Measurements from ENCODE around the gene TTC39A.
"Not testable (repeated sequence)": the region's sequence is repeated elsewhere in the genome, so short reads cannot be mapped to it uniquely, and the experiment has no call there.

TTC39A gene

DNA sequence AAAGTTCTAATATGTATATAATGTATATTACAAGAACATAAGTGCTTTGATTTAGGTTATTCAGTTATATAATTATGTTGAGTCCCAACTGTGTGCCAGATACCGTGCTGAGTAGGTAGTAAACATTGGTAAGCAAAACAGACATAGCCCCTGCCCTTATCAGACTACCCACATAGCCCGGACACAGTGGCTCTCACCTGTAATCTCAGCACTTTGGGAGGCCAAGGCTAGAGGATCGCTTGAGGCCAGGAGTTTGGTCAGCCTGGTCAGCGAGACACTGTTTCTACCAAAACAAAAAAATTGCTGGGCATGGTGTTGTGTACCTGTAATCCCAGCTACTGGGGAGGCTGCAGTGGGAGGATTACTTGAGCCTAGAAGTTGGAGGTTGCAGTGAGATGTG is 63.6 kb downstream of the TTC39A start:
- no peak for DNase-seq (ENCODE audit: low spot score)

DNA sequence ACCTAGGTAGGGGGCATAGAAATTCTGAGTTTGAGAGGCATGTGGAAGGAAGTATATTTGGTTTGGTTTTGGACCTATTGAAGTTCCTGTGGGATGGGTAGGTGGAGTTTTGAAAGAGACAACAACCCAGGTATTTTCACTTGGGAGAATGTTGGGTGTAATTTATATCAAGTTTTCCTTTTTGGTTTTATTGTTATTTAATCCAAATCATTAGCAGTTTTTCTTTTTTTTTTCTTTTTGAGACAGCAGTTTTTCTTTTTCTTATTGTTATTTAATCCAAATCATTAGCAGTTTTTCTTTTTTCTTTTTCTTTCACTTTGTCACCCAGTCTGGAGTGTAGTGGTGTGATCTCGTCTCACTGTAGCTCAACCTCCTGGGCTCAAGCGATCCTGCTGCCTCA is 64.2 kb downstream of the TTC39A start:
- no peak for DNase-seq (ENCODE audit: low spot score)

DNA sequence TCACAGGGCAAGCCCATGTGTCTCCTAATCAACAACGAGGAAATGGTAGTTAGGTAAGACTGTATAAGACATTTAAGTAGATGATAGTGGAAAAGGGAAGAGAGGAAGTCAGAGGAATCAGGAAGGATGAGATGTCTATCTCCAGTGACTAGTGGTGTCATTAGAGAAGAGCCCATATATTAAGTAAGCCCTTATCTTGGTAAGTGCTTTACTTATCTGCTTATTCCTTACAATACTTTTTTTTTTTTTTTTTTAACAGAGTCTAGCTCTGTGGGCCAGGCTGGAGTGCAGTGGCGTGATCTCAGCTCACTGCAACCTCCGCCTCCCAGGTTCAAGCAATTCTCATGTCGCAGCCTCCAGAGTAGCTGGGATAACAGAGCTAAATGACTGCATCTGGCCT is 64.7 kb downstream of the TTC39A start:
- no peak for DNase-seq (ENCODE audit: low spot score)

DNA sequence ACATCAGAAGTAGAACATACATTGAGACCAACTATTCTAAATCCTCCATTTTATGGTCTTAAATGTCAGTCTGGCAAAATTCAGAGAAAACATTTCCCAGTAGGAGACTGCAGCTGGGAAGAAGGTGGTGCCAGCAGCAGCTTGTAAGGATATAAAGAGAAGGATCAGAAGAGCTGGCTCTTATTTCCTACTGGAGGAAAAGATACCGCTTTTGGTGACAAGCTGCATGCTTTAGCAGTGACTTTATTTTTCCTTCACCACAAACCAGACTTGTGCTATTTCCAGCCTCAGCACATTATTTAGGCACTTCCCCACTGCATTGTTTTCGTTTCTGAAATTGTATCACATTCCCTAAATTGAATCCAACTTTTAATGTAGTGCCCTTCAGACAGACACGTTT is 65.9 kb downstream of the TTC39A start:
- DNase-seq (ENCODE audit: low spot score): no peak

DNA sequence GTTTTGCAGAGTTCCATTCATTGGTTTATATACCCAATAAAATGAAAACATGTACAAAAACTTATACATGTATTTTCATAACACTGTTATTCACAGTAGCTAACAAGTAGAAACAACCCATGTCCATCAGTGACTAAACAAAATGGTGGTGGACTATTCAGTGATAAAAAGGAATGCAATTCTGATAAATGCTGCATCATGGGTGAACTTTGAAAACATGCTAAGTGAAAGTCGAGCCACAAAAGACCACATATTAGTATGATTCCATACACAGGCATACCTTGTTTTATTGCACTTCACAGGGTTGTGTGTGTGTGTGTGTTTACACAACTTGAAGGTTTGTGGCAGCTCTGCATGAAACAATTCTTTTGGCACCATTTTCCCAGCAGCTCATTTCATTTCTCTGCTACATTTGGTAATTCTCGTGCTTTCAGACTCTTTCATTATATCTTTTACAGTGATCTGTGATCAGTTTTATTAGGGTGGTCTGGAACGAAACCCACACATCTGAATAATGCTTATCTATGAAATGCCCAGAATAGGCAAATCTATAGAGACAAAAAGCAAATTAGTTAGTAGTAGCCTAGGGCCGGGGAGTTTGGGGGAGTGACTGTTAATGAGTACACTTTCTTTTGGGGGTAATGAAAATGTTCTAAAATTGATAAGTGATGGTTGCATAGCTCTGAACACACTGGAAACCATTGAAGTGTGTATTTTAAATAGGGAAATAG is 67.0 kb downstream of the TTC39A start:
- peak; percentile 42 for DNase-seq (ENCODE audit: low spot score)

DNA sequence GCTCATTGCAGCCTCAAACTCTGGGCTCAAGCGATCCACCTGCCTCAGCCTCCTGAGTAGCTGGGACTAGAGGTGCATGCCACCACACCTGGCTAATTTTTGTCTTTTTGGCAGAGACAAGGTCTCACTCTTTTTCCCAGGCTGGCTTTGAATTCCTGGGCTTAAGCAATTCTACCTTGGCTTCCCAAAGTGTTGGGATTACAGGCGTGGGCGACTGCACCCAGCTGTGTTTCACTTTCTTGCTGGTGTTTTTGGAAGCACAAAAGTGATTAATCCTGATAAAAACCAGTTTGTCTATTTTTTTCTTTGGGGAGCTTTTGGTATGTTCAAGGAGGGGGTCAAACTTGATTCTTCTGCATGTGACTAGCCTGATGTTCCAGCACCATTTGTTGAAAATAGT is 75.0 kb downstream of the TTC39A start:
- no peak for DNase-seq (ENCODE audit: low spot score)

DNA sequence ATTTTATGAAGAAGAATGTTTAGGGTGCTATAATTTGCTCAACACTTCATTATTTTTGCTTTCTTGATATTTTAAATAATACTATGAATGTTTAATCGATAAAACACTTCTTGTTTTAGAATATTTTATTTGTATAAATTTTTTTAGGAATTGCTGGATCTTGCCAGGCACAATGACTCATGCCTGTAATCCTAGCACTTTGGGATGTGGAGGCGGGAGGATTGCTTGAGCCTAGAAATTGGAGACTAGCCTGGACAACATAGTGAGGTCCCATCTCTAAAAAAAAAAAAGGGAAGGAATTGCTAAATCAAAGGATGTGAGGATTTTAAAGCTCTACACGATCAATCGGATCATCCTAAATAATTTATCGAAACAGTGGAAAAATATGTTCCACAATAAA is 76.7 kb downstream of the TTC39A start:
- no peak for DNase-seq (ENCODE audit: low spot score)

DNA sequence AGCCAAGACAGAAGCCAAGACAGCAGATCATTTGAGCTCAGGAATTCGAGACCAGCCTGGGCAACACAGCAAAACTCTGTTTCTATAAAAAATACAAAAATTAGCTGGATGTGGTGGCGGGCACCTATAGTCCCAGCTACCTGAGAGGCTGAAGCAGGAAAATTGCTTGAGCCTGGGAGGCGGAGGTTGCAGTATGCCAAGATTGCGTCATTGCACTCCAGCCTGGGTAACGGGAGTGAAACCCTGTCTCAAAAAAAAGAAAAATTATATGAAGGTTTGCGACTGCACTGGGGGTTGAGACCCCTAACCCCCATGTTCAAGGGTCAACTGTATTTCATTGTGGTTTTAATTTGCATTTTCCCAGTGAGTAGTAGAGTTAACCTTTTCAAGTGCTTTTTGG is 78.0 kb downstream of the TTC39A start:
- no peak for DNase-seq (ENCODE audit: low spot score)

DNA sequence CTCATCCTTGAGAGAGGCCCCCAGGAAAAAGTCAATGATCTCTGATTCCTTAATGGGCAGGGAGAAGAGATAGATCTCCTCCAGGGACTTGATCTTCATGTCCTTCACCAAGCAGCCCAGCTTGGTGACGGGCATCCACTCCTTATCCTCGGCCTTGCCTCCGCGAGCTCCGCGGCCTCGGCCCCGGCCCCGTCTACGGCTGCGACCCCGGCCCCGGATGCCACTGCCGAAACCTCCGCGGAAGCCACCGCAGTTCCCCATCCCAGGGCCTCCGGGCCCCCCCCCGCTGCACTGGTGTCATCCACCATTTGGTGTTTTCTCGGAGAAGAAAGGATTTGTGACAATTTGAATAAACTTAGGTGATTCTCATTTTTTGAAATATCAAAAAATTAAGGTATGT is 79.2 kb downstream of the TTC39A start:
- not testable (repeated sequence) for DNase-seq (ENCODE audit: low spot score)

DNA sequence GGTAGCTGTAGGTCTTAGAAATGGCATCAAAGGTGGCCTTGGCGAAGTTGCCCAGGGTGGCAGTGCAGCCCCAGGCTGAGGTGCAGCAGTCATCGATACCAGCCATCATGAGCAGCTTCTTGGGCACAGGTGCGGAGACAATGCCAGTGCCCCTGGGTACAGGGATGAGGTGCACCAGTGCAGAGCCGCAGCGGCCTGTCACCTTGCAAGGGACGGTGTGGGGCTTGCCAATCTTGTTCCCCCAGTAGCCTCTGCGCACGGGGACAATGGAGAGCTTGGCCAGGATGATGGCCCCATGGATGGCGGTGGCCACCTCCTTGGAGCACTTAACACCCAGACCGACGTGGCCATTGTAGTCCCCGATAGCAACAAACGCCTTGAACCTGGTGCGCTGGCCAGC is 79.6 kb downstream of the TTC39A start:
- DNase-seq (ENCODE audit: low spot score): not testable (repeated sequence)

DNA sequence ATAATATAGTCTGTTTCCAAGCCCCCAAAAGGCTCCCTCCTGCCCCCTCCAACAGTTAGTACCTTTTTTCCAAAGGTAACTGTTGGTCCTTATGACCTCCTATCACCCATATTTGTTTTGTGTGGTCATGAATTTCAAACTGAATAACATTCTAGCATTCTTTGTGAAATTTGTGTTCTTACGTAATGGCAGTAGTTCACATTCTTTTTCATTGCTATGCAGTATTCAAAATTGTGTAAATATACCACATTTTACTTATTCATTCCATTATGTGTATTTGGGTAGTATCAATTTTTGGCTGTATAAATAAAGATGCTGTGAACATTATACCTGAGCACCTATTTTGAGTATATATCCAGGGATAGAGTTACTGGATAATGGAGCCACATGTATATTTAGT is 80.9 kb downstream of the TTC39A start:
- no peak for DNase-seq (ENCODE audit: low spot score)

DNA sequence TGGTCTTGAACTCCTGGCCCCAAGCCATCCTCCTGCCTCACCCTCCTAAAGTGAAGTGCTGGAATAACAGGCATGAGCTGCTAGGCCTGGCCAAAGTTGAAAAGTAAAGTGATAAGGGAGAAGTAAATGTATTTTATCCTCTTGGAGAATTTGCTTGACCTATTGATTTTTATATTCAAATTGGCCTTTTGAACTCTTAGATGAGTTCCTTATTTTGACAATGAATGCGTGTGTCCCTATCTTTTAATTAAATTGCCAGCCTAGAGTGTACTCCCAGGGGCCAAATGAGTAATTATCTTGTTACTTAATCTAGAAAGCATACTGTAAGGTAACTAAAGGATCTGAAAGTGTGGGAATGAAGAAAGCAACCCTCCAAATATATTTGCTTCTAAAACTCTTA is 82.9 kb downstream of the TTC39A start:
- DNase-seq (ENCODE audit: low spot score): no peak

DNA sequence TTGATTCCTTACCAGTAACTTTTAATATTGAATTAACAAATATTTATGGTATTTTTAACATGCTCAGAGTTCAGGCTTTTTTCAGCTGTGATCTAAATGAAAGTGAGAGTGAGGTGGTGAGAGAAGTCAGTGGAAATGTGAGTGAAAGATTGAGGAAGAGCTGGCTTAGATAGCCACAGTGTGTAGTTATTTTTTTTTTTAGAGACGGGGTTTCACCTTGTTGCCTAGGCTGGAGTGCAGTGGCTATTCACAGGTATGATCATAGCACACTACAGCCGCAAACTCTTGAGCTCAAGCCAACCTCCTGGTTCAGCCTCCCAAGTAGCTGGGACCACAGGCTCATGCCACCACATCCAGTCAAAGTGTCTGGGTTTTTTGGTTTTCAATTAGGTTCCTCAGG is 83.3 kb downstream of the TTC39A start:
- DNase-seq (ENCODE audit: low spot score): peak; percentile 6

DNA sequence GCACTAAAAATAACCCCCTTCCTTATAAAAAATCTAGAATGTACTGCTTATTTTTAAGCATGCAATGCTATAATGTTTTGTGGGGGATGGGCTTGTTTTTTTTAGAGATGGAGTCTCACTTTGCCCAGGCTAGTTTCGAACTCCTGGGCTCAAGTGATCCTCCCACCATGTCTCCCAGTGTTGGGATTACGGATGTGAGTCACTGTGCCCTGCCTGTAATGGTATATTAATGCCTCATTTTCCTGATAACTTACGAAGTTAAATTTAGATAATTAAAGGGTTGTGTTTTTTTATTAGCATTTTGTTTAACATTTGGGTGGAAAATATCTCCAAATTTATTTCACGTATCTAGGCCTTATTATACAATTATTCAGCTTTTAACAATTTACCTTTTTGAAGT is 87.8 kb downstream of the TTC39A start:
- no peak for DNase-seq (ENCODE audit: low spot score)

DNA sequence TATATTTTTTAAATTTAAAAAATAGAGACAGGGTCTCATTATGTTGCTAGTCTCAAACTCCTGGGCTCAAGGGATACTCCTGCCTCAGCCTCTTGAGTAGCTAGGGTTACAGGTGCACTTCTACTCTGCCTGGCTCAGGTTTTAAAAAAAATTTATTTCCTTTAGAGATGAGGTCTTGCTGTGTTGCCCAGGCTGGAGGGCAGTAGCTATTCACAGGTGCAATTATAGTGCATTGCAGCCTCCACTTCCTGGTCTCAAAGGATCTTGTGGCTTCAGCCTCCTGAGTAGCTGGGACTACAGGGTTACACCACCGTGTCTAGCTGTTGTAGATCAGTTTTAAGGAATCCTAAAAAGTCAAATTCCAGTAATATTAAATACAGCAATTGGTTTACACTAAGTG is 89.2 kb downstream of the TTC39A start:
- DNase-seq (ENCODE audit: low spot score): peak; percentile 7

DNA sequence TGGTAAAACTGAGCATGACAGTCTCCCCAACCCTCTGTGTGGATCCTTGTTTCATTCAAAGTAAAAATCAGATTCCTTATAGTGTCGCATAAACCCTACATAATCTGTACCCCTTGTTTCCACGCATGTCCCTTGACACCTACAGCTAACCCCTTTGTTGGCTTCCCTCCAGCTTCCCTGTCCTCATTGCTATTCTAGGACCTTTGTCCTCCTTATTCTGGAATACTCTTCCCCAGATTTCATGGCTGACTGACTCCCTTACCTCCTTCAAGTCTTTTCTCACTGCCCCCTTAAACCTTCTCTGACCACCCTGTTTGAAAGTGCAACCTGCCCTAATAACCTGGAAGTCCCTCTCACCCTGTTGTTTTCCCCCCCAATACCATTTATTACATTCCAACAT is 90.3 kb downstream of the TTC39A start:
- no peak for DNase-seq (ENCODE audit: low spot score)

DNA sequence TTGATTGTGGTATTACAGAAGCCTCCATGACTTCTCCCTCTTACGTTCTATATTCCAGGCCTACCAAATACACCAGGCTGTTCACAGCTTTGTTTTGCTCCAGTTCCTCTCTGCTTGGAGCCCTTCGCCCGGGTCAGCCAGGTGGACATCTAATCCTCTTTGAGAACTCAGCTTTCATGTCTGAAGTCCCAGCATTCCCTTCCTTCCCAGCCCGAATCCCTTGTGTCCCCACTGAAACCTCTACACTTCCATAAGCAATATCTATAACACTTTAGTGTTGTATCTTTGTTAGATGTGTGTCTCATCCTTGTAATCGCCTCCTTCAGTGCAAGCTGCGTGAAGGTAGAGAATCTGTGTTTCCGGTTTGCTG is 92.3 kb downstream of the TTC39A start:
- DNase-seq (ENCODE audit: low spot score): no peak

DNA sequence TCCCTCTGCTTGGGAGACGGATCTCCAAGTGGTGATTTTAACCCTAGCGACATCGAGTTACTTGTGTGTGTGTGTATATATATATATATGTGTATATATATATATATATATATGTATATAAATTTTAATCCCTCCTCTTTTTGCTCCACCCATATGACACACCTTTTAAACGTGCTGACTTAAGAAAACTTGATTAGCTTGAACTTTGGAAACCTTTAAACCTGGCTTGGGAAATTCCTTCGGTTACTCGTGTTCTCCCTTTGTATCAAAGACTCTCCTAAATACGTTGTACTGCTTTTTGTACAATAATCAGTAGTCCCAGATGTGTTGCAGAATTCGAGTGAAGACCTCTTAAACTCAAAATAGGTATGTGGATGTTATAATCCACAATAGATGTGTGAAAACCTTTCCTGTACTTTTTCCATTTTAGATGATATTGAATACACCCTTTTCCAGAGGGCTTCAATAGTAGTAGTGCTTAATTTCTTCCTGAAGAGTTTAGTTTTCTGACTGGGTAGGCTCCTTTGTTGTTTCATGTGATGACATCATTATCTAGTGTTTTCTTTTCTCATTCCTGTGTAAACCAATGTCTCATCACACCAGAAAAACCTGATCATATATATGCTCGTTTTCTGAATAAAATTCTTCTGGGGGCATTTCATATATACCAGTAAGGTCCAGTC is 92.9 kb downstream of the TTC39A start:
- peak; percentile 73 for DNase-seq (ENCODE audit: low spot score)

All from hematopoietic multipotent progenitor cell treated with erythropoietin and hydrocortisone succinate and interleukin-3 and kit ligand, for 17 days (in vitro differentiated cells).